Daoy (cell line): ENCODE measurements around the gene FAM89A. TPM values are rescaled to one million over a fixed set of nuclear protein-coding genes. Genes with fewer than 3 reads are reported as not detected.

Experiments used
- total RNA-seq: library from RNA; depleted of rRNA; stranded (reverse); fragments of >200 nt; shearing (Covaris generic); gene quantifications from 2 replicates; pipeline ENCODE4 v1.2.3, GENCODE V29; 2014; rRNA removed

FAM89A gene
- total RNA-seq, 1 experiment from 2014 or later, result 10.6 TPM

Other genes with a start within 250 kb of the FAM89A start
- gene C1orf198, start 171.7 kb downstream of the FAM89A start, total RNA-seq, result 19.9 and 20.3 TPM in 2 replicates
- 19.9 and 22.6 TPM in 2 replicates for gene TTC13, start 61.4 kb downstream of the FAM89A start, total RNA-seq
- gene ARV1, start 61.2 kb downstream of the FAM89A start, total RNA-seq, result 37.6 and 43.3 TPM in 2 replicates
- 0.17 TPM in 1 of 2 replicates, not detected in the other for gene TRIM67, start 121.8 kb upstream of the FAM89A start, total RNA-seq
- 65.1 and 67.3 TPM in 2 replicates for gene GNPAT, start 201.0 kb upstream of the FAM89A start, total RNA-seq